ENCODE measurements around the gene SLC6A18. TPM values are rescaled to one million over a fixed set of nuclear protein-coding genes. Genes with fewer than 3 reads are reported as not detected.

Gene SLC6A18
- total and polyA plus RNA-seq, 9 of the 15 experiments (the other 6 are each of a cell fraction or from before 2014, with no cell fraction given): not detected

- intact Hi-C loops (cut with micrococcal nuclease) (no loop called here), in situ Hi-C loops (cut with MboI) (no loop called here)
- no peaks in the 10 kb centered on the region for H4K20me1 ChIP-seq (replicated peaks; ENCODE audit: control insufficient read depth, insufficient read depth, low read length)
- no peaks in the 10 kb centered on the region for H3K36me3 ChIP-seq (ENCODE audit: control insufficient read depth, insufficient read depth, low read length)
- FAIRE-seq (no peak), DNase-seq (ENCODE audit: extremely low read depth in 1 of 4, low spot score in 3 of 4) (no peak), ATAC-seq (no peak)
- no peaks in the 10 kb centered on the region; a peak in 1 of 5 replicates for H3K27me3 ChIP-seq (ENCODE audit: control insufficient read depth in 2 of 2, insufficient read depth in 2 of 2, low read length in 2 of 2)
- no peak overlapping the region for H3K27ac ChIP-seq (ENCODE audit: extremely low read depth, low read depth, low read length)
- H3K4me2 ChIP-seq (ENCODE audit: insufficient read depth, low read length): no peak overlapping the region
- no peaks in the 10 kb centered on the region for H3K9me1 ChIP-seq (ENCODE audit: control insufficient read depth, insufficient read depth, low read length)
- ChIA-PET POLR2A (no interaction called here), CTCF (ENCODE audit: low intra/inter-chr PET ratio) (no interaction called here)
- TF ChIP-seq ZNF282 (CRISPR knock-in tag; IDR thresholded peaks at IDR 0.05): no peak
- no peak for TF ChIP-seq PKNOX1 (IDR thresholded peaks at IDR 0.05)
- no peak for TF ChIP-seq CHD2 (IDR thresholded peaks at IDR 0.05; ENCODE audit: low read depth, low read length)
- no peak for TF ChIP-seq RBFOX2 (IDR thresholded peaks at IDR 0.05; ENCODE audit: low read depth, low read length)
- no peak for TF ChIP-seq BRF2 (IDR thresholded peaks at IDR 0.05; ENCODE audit: borderline replicate concordance, insufficient read depth, insufficient read length)
- TF ChIP-seq NFE2 (IDR thresholded peaks at IDR 0.05; ENCODE audit: low read depth): no peak
- no peak for TF ChIP-seq ZSCAN29 (IDR thresholded peaks at IDR 0.05)
- TF ChIP-seq RBM22 (IDR thresholded peaks at IDR 0.05; ENCODE audit: low read depth, low read length, poor library complexity, severe bottlenecking): no peak
- no peak for TF ChIP-seq SMARCB1 (IDR thresholded peaks at IDR 0.05; ENCODE audit: insufficient read length, low read depth)
- TF ChIP-seq SRSF9 (IDR thresholded peaks at IDR 0.05; ENCODE audit: borderline replicate concordance, low read depth, low read length): no peak
- no peak for TF ChIP-seq CHCHD3 (CRISPR knock-in tag; IDR thresholded peaks at IDR 0.05)
- no peak for TF ChIP-seq ZFP1 (CRISPR knock-in tag; IDR thresholded peaks at IDR 0.05)
- no peak for TF ChIP-seq HDAC2 (IDR thresholded peaks at IDR 0.05)
- no peak for TF ChIP-seq ZNF449 (CRISPR knock-in tag; IDR thresholded peaks at IDR 0.05)
- TF ChIP-seq KDM1A (IDR thresholded peaks at IDR 0.05): no peak
- no peak for TF ChIP-seq ZHX1 (conservative IDR thresholded peaks at IDR 0.05; ENCODE audit: low read length)
- no peak for TF ChIP-seq JUN (IDR thresholded peaks at IDR 0.05; ENCODE audit: borderline replicate concordance, low read depth, low read length)
- no peak for TF ChIP-seq JUN (CRISPR knock-in tag; IDR thresholded peaks at IDR 0.05; ENCODE audit: borderline replicate concordance)
- TF ChIP-seq BHLHE40 (IDR thresholded peaks at IDR 0.05; ENCODE audit: low read length): no peak
- no peaks in the 10 kb centered on the region for H3K79me2 ChIP-seq (ENCODE audit: control insufficient read depth, insufficient read depth, low read length)
- no TSS peak for BruUV-seq (replicated peaks)
- peaks cover 44 to 62% of the 10 kb centered on the region in 2 experiments for H3K4me1 ChIP-seq (replicated peaks in 1 of 2; ENCODE audit: control insufficient read depth in 2 of 2, insufficient read depth in 2 of 2, low read length in 2 of 2)
- no peaks in the 10 kb centered on the region; the same call in 1 of the 2 replicates for H3K9me3 ChIP-seq (replicated peaks; ENCODE audit: control insufficient read depth, insufficient read depth, low read depth, low read length)
- H2AFZ ChIP-seq (ENCODE audit: low read depth, low read length): no peak overlapping the region
- WGBS (ENCODE audit: insufficient coverage, low coverage, missing lambda C conversion rate): 42% methylated on average over 1 of the region's 1 CpG
- no peak overlapping the region for H3K4me3 ChIP-seq
- H3K9ac ChIP-seq (ENCODE audit: insufficient read depth in 1 of 2, low read depth in 2 of 2, low read length in 2 of 2): no peak overlapping the region
These were observed 28.6 kb upstream of the SLC6A18 start for GRCh38 chr5:1196562-1196961.

Data from K562 (cell line).